Ovary (tissue), 3 donors: ENCODE results near the gene OR2T8.

ENCODE experiments used
- CTCF ChIP-seq, 3 donors: fragments of 450-650 bp in 2 of 3; fragments of 200-600 bp in 1 of 3; IDR thresholded peaks; one replicate each; pipeline versions ENCODE4 v1.5.1 to v1.8.0; 2016 to 2022; ENCODE audit warnings: antibody characterized with exemption in 3 of 3, mild to moderate bottlenecking in 1 of 3
- POLR2A ChIP-seq: fragments of 450-650 bp; IDR thresholded peaks from one replicate; pipeline ENCODE4 v1.6.1; 2017; ENCODE audit warnings: antibody characterized with exemption, mild to moderate bottlenecking, moderate library complexity
- donor health status: DM: no; HTN: no; CAD: no.

DNA sequence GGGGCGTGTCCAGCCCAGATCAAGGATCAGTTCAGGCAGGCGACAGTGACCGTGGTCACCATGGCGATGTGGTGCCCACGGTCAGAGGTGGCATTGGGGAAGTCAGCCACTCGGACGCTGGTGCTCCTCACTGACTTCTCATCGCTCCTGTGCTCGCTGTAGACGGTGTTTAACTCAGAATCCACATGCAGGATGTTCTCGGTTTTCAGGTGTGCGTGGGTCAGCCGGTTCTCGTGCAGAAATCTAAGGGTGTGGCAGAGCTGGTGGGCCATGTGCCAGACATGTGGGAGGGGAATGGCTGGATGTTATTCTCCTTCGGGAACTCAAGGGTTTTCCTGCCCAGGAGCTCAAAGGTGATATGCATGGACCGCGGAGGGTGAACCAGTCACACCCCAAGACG, 16.4 kb downstream of the OR2T8 start:
- no peak for TF ChIP-seq CTCF (IDR thresholded peaks at IDR 0.05)
- no peak for TF ChIP-seq POLR2A
